Gastrocnemius medialis (tissue), 4 donors: ENCODE data around the gene AMPD2.

Experiments used
- POLR2A ChIP-seq, 2 donors: fragments of 450-650 bp; IDR thresholded peaks; one replicate each; pipeline ENCODE4 v1.6.1; 2017; ENCODE audit warnings: antibody characterized with exemption in 2 of 2, mild to moderate bottlenecking in 2 of 2, moderate library complexity in 2 of 2
- TF ChIP-seq, protein P1 (sequence below), 5 experiments: fragments of 450-650 bp in 3 of 5; fragments of 200-600 bp in 2 of 5; sonication (generic) in 2 of 5; IDR thresholded peaks in 4 of 5; conservative IDR thresholded peaks in 1 of 5; 1 replicate in 4 of 5; 2 replicates in 1 of 5; pipeline ENCODE4 v1.5.1; 2016 to 2019; ENCODE audit warnings: antibody characterized with exemption in 5 of 5, mild to moderate bottlenecking in 3 of 5, moderate library complexity in 3 of 5

DNA sequence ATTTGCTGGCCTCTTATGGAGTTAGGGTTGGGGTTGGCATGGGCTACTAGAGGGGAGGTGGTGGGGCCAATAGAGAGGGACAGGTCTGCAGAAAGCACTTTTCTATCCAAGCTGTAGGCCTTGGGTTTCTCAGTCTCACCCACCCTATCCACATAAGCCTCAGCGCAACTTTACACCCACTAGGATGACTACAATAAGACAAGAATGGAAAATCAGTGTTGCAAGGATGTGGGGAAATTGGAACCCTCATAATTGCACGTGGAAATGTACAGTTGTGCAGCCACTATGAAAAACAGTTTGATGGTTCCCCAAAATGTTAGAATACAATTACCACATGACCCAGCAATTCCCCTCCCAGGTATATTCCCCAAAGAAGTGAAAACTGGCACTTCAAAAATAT, 22.2 kb downstream of the AMPD2 start:
- TF ChIP-seq, protein P1, sequence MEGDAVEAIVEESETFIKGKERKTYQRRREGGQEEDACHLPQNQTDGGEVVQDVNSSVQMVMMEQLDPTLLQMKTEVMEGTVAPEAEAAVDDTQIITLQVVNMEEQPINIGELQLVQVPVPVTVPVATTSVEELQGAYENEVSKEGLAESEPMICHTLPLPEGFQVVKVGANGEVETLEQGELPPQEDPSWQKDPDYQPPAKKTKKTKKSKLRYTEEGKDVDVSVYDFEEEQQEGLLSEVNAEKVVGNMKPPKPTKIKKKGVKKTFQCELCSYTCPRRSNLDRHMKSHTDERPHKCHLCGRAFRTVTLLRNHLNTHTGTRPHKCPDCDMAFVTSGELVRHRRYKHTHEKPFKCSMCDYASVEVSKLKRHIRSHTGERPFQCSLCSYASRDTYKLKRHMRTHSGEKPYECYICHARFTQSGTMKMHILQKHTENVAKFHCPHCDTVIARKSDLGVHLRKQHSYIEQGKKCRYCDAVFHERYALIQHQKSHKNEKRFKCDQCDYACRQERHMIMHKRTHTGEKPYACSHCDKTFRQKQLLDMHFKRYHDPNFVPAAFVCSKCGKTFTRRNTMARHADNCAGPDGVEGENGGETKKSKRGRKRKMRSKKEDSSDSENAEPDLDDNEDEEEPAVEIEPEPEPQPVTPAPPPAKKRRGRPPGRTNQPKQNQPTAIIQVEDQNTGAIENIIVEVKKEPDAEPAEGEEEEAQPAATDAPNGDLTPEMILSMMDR (IDR thresholded peaks at IDR 0.05 in 4 of 5, conservative IDR thresholded peaks at IDR 0.05 in 1 of 5) = no peak
- no peak for TF ChIP-seq POLR2A (IDR thresholded peaks at IDR 0.05)
